Smooth muscle cell (in vitro differentiated cells): ENCODE measurements around the gene SNTG2. TPM values are rescaled to one million over a fixed set of nuclear protein-coding genes. Genes with fewer than 3 reads are reported as not detected.

Experiments used
- DNase-seq: peaks from one replicate; lab custom pipeline; 2025; ENCODE audit not compliant: unreplicated experiment; lab: John Stamatoyannopoulos, UW
- H2AFZ ChIP-seq: fragments of 200-600 bp; sonication (generic); 2 replicates; pipeline ENCODE4 v1.6.0; 2016; ENCODE audit warnings: antibody characterized with exemption, low read depth, mild to moderate bottlenecking
- H3F3A ChIP-seq: fragments of 200-600 bp; sonication (generic); 2 replicates; pipeline ENCODE4 v1.6.0; 2017; ENCODE audit warnings: antibody characterized with exemption, low read depth
- H3K27ac ChIP-seq: fragments of 200-600 bp; sonication (generic); 2 replicates; pipeline ENCODE4 v1.5.1; 2016; ENCODE audit warnings: low read depth, mild to moderate bottlenecking
- H3K27me3 ChIP-seq: fragments of 200-600 bp; sonication (generic); 2 replicates; pipeline ENCODE4 v1.6.1; 2016; ENCODE audit warnings: low read depth, mild to moderate bottlenecking
- H3K36me3 ChIP-seq: fragments of 200-600 bp; sonication (generic); 2 replicates; pipeline ENCODE4 v1.5.1; 2016; ENCODE audit warnings: low read depth
- H3K4me1 ChIP-seq: fragments of 200-600 bp; sonication (generic); 2 replicates; pipeline ENCODE4 v1.5.1; 2016; ENCODE audit warnings: low read depth
- H3K4me2 ChIP-seq: fragments of 200-600 bp; sonication (generic); 2 replicates; pipeline ENCODE4 v1.6.0; 2016; ENCODE audit warnings: mild to moderate bottlenecking
- H3K4me3 ChIP-seq: fragments of 200-600 bp; sonication (generic); 2 replicates; pipeline ENCODE4 v1.5.1; 2016; ENCODE audit warnings: mild to moderate bottlenecking
- H3K79me2 ChIP-seq: fragments of 200-600 bp; sonication (generic); 2 replicates; pipeline ENCODE4 v1.6.0; 2016; ENCODE audit warnings: low read depth, mild to moderate bottlenecking
- H3K9ac ChIP-seq: fragments of 200-600 bp; sonication (generic); 2 replicates; pipeline ENCODE4 v1.6.0; 2016; ENCODE audit warnings: low read depth
- H3K9me3 ChIP-seq: fragments of 200-600 bp; sonication (generic); replicated peaks from 2 replicates; pipeline ENCODE4 v1.5.1; 2016; ENCODE audit warnings: low read depth
- H4K20me1 ChIP-seq: fragments of 200-600 bp; sonication (generic); 2 replicates; pipeline ENCODE4 v1.6.0; 2016; ENCODE audit warnings: low read depth
- WGBS: methylation state at CpG from one replicate; pipeline ENCODE4 v1.1.7; 2016; ENCODE audit warnings: low lambda C conversion rate; 5-methylcytosine and 5-hydroxymethylcytosine counted together
- polyA plus RNA-seq: library from polyadenylated mRNA; unstranded; fragments of >200 nt; fragmentation: Nextera tagmentation; extraction: Ambion mirVana; gene quantifications from 2 replicates; pipeline ENCODE4 v1.2.1, GENCODE V29; 2016
- total RNA-seq: library from RNA; depleted of rRNA; stranded (reverse); fragments of >200 nt; gene quantifications from 2 replicates; pipeline ENCODE4 v1.2.3, GENCODE V29; 2014
- TF ChIP-seq, protein P1 (sequence below): fragments of 200-600 bp; sonication (generic); IDR thresholded peaks from 2 replicates; pipeline ENCODE4 v1.5.1; 2017; ENCODE audit warnings: borderline replicate concordance, mild to moderate bottlenecking, antibody characterized with exemption; ENCODE audit not compliant: insufficient read depth, poor library complexity, severe bottlenecking

SNTG2 gene
- total and polyA plus RNA-seq, 2 experiments from 2014 or later, result 0.56 TPM; not detected in 1

DNA sequence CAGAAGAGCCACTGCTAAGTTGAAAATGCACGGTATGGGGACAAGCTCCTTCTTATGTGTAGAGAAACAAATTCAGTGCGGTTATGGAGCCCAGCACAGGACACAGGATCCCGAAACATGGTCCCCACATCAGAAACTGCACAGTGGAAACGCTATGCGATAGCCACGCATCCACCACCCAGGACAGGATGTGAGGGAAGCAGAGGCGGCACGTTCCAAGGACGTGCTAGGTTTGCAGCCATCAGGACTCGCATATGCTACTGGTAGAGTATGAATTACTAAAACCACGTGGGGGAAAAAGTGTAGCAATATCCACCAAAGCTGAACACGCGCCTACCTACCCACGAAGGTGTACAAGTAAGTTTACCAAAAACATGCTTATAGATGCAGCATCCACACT is 34.7 kb upstream of the SNTG2 start:
- DNase-seq, result no peak
- Histone ChIP-seq H4K20me1 (no peaks in the 10 kb centered on the region), H3K9ac (no peak overlapping the region), H3K79me2 (no peaks in the 10 kb centered on the region), H2AFZ (no peak overlapping the region), H3K27ac (no peak overlapping the region), H3K36me3 (no peaks in the 10 kb centered on the region), H3K4me3 (no peak overlapping the region), H3K27me3 (no peaks in the 10 kb centered on the region), H3K9me3 (no peaks in the 10 kb centered on the region), H3K4me2 (no peak overlapping the region), H3F3A (no peaks in the 10 kb centered on the region), H3K4me1 (no peaks in the 10 kb centered on the region)
- 90% methylated on average over 14 of the region's 14 CpGs for WGBS
- TF ChIP-seq, protein P1, sequence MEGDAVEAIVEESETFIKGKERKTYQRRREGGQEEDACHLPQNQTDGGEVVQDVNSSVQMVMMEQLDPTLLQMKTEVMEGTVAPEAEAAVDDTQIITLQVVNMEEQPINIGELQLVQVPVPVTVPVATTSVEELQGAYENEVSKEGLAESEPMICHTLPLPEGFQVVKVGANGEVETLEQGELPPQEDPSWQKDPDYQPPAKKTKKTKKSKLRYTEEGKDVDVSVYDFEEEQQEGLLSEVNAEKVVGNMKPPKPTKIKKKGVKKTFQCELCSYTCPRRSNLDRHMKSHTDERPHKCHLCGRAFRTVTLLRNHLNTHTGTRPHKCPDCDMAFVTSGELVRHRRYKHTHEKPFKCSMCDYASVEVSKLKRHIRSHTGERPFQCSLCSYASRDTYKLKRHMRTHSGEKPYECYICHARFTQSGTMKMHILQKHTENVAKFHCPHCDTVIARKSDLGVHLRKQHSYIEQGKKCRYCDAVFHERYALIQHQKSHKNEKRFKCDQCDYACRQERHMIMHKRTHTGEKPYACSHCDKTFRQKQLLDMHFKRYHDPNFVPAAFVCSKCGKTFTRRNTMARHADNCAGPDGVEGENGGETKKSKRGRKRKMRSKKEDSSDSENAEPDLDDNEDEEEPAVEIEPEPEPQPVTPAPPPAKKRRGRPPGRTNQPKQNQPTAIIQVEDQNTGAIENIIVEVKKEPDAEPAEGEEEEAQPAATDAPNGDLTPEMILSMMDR, result no peak

DNA sequence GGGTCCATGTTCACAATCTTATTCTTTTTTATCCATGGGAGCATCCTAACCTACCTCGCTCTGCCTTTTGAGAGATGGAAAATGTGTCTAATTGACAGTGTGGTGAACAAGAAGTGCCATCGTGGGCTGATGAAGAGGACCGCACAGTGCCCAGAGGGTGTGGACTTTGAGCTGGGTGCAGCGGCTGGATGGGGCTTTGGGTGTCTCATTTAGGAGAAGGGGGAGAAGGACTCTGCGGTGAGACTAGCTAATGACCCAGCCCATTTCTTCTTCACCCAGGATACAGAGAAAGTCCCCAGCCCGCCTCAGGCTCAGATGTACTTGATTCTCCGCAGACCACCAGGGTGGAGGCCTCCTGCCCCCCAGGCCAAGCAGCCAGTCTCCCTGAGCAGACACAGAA is 33.7 kb upstream of the SNTG2 start:
- TF ChIP-seq, protein P1, result no peak
- DNase-seq, result no peak
- H3K79me2 ChIP-seq, result no peaks in the 10 kb centered on the region
- no peaks in the 10 kb centered on the region for H3K27me3 ChIP-seq
- no peaks in the 10 kb centered on the region for H3K36me3 ChIP-seq
- H3K27ac ChIP-seq, result no peak overlapping the region
- H3F3A ChIP-seq, result no peaks in the 10 kb centered on the region
- H2AFZ ChIP-seq, result no peak overlapping the region
- no peak overlapping the region for H3K4me3 ChIP-seq
- H3K4me2 ChIP-seq, result no peak overlapping the region
- no peaks in the 10 kb centered on the region for H3K9me3 ChIP-seq
- 96% methylated on average over 7 of the region's 7 CpGs for WGBS
- no peaks in the 10 kb centered on the region for H4K20me1 ChIP-seq
- H3K4me1 ChIP-seq, result no peaks in the 10 kb centered on the region
- H3K9ac ChIP-seq, result no peak overlapping the region

DNA sequence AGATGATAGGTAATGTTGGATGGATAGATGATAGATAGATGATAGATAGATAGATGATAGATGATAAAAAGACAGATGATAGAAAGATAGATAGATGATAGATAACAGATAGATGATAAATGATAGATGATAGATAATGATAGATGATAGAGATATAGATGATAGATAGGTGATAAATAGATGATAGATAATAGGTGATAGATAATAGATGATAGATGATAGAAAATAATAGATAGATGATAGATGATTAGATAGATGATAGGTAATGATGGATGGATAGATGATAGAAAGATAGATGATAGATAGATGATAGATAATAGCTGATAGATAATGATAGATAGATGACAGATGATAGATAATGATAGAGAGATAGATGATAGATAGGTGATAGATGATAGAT is 31.0 kb upstream of the SNTG2 start:
- no peak overlapping the region for H3K4me2 ChIP-seq
- no peak overlapping the region for H3K9ac ChIP-seq
- H3K4me1 ChIP-seq, result no peaks in the 10 kb centered on the region
- no peaks in the 10 kb centered on the region for H3F3A ChIP-seq
- no peak overlapping the region for H2AFZ ChIP-seq
- H3K36me3 ChIP-seq, result no peaks in the 10 kb centered on the region
- no peaks in the 10 kb centered on the region for H4K20me1 ChIP-seq
- TF ChIP-seq, protein P1, result no peak
- DNase-seq, result no peak
- no peak overlapping the region for H3K4me3 ChIP-seq
- H3K9me3 ChIP-seq, result no peaks in the 10 kb centered on the region
- H3K79me2 ChIP-seq, result no peaks in the 10 kb centered on the region
- H3K27me3 ChIP-seq, result no peaks in the 10 kb centered on the region
- no peak overlapping the region for H3K27ac ChIP-seq

DNA sequence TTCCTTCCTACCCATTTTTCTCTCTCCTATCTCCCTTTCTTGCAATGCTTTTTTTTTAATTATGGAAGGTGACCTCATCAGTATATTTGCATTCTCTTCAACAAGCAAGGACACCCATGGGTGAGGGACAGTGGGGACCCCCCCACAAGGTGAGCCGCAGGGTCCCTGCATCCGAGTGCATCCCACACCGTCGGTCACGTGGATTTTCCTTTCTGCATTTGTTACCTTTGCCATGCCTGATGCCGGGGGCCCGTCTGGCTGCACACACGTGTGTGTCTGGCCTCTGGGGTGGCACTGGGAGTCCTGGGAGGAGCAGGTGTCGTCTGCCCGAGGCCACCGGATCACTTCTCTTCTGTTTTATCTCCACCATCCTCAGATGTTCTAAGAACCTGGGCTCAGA is 30.1 kb upstream of the SNTG2 start:
- no peak for DNase-seq
- no peaks in the 10 kb centered on the region for H3K36me3 ChIP-seq
- H3K4me3 ChIP-seq, result no peak overlapping the region
- H3F3A ChIP-seq, result no peaks in the 10 kb centered on the region
- no peak overlapping the region for H2AFZ ChIP-seq
- TF ChIP-seq, protein P1, result no peak
- H3K4me2 ChIP-seq, result no peak overlapping the region
- no peaks in the 10 kb centered on the region for H3K4me1 ChIP-seq
- no peak overlapping the region for H3K9ac ChIP-seq
- no peaks in the 10 kb centered on the region for H3K79me2 ChIP-seq
- H3K27ac ChIP-seq, result no peak overlapping the region
- H4K20me1 ChIP-seq, result no peaks in the 10 kb centered on the region
- 92% methylated on average over 11 of the region's 11 CpGs for WGBS
- no peaks in the 10 kb centered on the region for H3K27me3 ChIP-seq
- no peaks in the 10 kb centered on the region for H3K9me3 ChIP-seq
